Stomach (tissue), 4 donors: Measurements from ENCODE around the gene PRKD1.

ENCODE experiments used
- POLR2A ChIP-seq, 4 donors: fragments of 450-650 bp; IDR thresholded peaks; one replicate each; pipeline ENCODE4 v1.6.1; 2016; ENCODE audit warnings: antibody characterized with exemption in 4 of 4, control low read depth in 2 of 4, mild to moderate bottlenecking in 1 of 4, moderate library complexity in 1 of 4
- POLR2AphosphoS5 ChIP-seq, 3 donors: sonication (generic); formaldehyde crosslinking; IDR thresholded peaks; one replicate each; pipeline ENCODE4 v1.6.1; 2016; ENCODE audit warnings: antibody characterized with exemption in 3 of 3
- TF ChIP-seq, protein P1 (sequence below), 7 experiments: fragments of 450-650 bp in 4 of 7; fragments of 200-600 bp in 3 of 7; sonication (generic) in 3 of 7; IDR thresholded peaks; one replicate each; pipeline ENCODE4 v1.5.1; 2016 to 2019; ENCODE audit warnings: antibody characterized with exemption in 7 of 7, control low read depth in 2 of 7, mild to moderate bottlenecking in 1 of 7

DNA sequence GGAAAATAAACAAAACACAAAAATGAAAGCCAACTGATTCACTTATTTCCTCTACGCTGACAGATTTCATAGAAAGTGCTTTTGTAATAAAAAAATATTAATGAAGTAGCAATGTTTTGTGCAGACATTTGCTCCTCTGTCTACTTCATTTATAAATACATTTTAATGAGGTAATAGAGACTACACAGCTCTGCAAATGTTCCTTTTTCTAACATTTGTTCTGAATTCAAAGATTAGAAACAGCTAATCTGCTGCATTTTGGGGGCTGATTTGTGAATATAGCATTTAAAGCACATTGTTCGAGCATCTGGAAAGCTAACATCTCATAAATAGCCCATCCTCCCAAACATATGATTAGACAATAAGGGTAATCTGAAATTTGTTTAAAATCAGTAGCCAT lies 97.8 kb downstream of the PRKD1 start:
- no peak for TF ChIP-seq POLR2AphosphoS5 (IDR thresholded peaks at IDR 0.05)
- TF ChIP-seq, protein P1, sequence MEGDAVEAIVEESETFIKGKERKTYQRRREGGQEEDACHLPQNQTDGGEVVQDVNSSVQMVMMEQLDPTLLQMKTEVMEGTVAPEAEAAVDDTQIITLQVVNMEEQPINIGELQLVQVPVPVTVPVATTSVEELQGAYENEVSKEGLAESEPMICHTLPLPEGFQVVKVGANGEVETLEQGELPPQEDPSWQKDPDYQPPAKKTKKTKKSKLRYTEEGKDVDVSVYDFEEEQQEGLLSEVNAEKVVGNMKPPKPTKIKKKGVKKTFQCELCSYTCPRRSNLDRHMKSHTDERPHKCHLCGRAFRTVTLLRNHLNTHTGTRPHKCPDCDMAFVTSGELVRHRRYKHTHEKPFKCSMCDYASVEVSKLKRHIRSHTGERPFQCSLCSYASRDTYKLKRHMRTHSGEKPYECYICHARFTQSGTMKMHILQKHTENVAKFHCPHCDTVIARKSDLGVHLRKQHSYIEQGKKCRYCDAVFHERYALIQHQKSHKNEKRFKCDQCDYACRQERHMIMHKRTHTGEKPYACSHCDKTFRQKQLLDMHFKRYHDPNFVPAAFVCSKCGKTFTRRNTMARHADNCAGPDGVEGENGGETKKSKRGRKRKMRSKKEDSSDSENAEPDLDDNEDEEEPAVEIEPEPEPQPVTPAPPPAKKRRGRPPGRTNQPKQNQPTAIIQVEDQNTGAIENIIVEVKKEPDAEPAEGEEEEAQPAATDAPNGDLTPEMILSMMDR (IDR thresholded peaks at IDR 0.05): no peak
- TF ChIP-seq POLR2A (IDR thresholded peaks at IDR 0.05): no peak
